Ectodermal cell (in vitro differentiated cells): ENCODE measurements around the gene NPPC.

Experiments used
- H3K27ac ChIP-seq: 2 replicates; pipeline ENCODE4 v1.7.0; 2013; ENCODE audit warnings: mild to moderate bottlenecking, low read depth, low read length; ENCODE audit not compliant: insufficient read depth, poor library complexity, severe bottlenecking
- H3K27me3 ChIP-seq: 2 replicates; pipeline ENCODE4 v1.7.0; 2013; ENCODE audit warnings: mild to moderate bottlenecking, low read length; ENCODE audit not compliant: insufficient read depth, control insufficient read depth, poor library complexity, severe bottlenecking
- H3K36me3 ChIP-seq: one replicate; pipeline ENCODE4 v1.7.0; 2013; ENCODE audit warnings: low read length; ENCODE audit not compliant: control insufficient read depth, insufficient read depth
- H3K4me1 ChIP-seq: one replicate; pipeline ENCODE4 v1.7.0; 2013; ENCODE audit warnings: low read length; ENCODE audit not compliant: control insufficient read depth, insufficient read depth
- H3K4me3 ChIP-seq: 2 replicates; pipeline ENCODE4 v1.7.0; 2013; ENCODE audit warnings: low read depth, low read length, control low read depth; ENCODE audit not compliant: insufficient read depth
- H3K9me3 ChIP-seq: 2 replicates; pipeline ENCODE4 v1.7.0; 2013; ENCODE audit warnings: mild to moderate bottlenecking, low read length, moderate library complexity; ENCODE audit not compliant: control insufficient read depth
- WGBS, 2 experiments: methylation state at CpG; one replicate each; pipeline ENCODE4 v1.1.7; 2013; ENCODE audit warnings: missing lambda C conversion rate in 2 of 2; 5-methylcytosine and 5-hydroxymethylcytosine counted together

Gene NPPC

GRCh38 chr2:231929961-231930592 lies 3.9 kb upstream of the NPPC start:
- Histone ChIP-seq H3K27me3 (peaks cover 44% of the 10 kb centered on the region), H3K27ac (no peak overlapping the region), H3K36me3 (no peaks in the 10 kb centered on the region), H3K4me1 (peaks cover 15% of the 10 kb centered on the region), H3K4me3 (no peak overlapping the region), H3K9me3 (no peaks in the 10 kb centered on the region)
- 54% methylated on average over 11 of the region's 11 CpGs for WGBS, 2 experiments

GRCh38 chr2:231928901-231929725 lies 2.9 kb upstream of the NPPC start:
- Histone ChIP-seq H3K27ac (no peak overlapping the region), H3K36me3 (no peaks in the 10 kb centered on the region), H3K27me3 (peaks cover 54% of the 10 kb centered on the region), H3K9me3 (no peaks in the 10 kb centered on the region), H3K4me1 (peaks cover 15% of the 10 kb centered on the region), H3K4me3 (no peak overlapping the region)
- 78 to 81% methylated on average over 11 of the region's 11 CpGs for WGBS, 2 experiments

- H3K27ac ChIP-seq = no peak overlapping the region
- H3K4me3 ChIP-seq = no peak overlapping the region
- WGBS, 2 experiments = 74 to 77% methylated on average over 5 of the region's 5 CpGs
- peaks cover 15% of the 10 kb centered on the region for H3K4me1 ChIP-seq
- H3K27me3 ChIP-seq = peaks cover 60% of the 10 kb centered on the region
- H3K36me3 ChIP-seq = no peaks in the 10 kb centered on the region
- H3K9me3 ChIP-seq = no peaks in the 10 kb centered on the region
Measured at GRCh38 chr2:231928481-231928880, 2.3 kb upstream of the NPPC start.

GRCh38 chr2:231927566-231927890 lies 1.3 kb upstream of the NPPC start:
- no peak overlapping the region for H3K4me3 ChIP-seq
- no peak overlapping the region for H3K27ac ChIP-seq
- 72 to 74% methylated on average over 10 of the region's 10 CpGs for WGBS, 2 experiments
- H3K4me1 ChIP-seq = peaks cover 15% of the 10 kb centered on the region
- H3K27me3 ChIP-seq = peaks cover 70% of the 10 kb centered on the region
- no peaks in the 10 kb centered on the region for H3K36me3 ChIP-seq
- H3K9me3 ChIP-seq = no peaks in the 10 kb centered on the region

GRCh38 chr2:231926761-231927565 lies 767 bp upstream of the NPPC start:
- Histone ChIP-seq H3K27ac (no peak overlapping the region), H3K27me3 (peaks cover 72% of the 10 kb centered on the region), H3K36me3 (no peaks in the 10 kb centered on the region), H3K4me3 (peak overlapping the region; percentile 40), H3K4me1 (peaks cover 15% of the 10 kb centered on the region), H3K9me3 (no peaks in the 10 kb centered on the region)
- 23% methylated on average over 51 of the region's 51 CpGs for WGBS, 2 experiments

- H3K4me1 ChIP-seq = peaks cover 15% of the 10 kb centered on the region
- H3K36me3 ChIP-seq = no peaks in the 10 kb centered on the region
- H3K27me3 ChIP-seq = peaks cover 77% of the 10 kb centered on the region
- no peak overlapping the region for H3K27ac ChIP-seq
- peak overlapping the region; percentile 40 for H3K4me3 ChIP-seq
- no peaks in the 10 kb centered on the region for H3K9me3 ChIP-seq
- WGBS, 2 experiments = 1 to 2% methylated on average over 96 of the region's 96 CpGs
Measured at GRCh38 chr2:231925303-231926179, 655 bp downstream of the NPPC start.

GRCh38 chr2:231924889-231925275 lies 1.3 kb downstream of the NPPC start:
- Histone ChIP-seq H3K27me3 (peaks cover 77% of the 10 kb centered on the region), H3K27ac (no peak overlapping the region), H3K4me3 (peak overlapping the region; percentile 40), H3K36me3 (no peaks in the 10 kb centered on the region), H3K9me3 (no peaks in the 10 kb centered on the region), H3K4me1 (peaks cover 10% of the 10 kb centered on the region)
- whole genome bisulfite sequencing, 2 experiments = 40 to 45% methylated on average over 8 of the region's 8 CpGs

- peaks cover 74% of the 10 kb centered on the region for H3K27me3 ChIP-seq
- 79 to 80% methylated on average over 24 of the region's 24 CpGs for WGBS, 2 experiments
- no peak overlapping the region for H3K27ac ChIP-seq
- H3K9me3 ChIP-seq = no peaks in the 10 kb centered on the region
- H3K4me3 ChIP-seq = no peak overlapping the region
- no peaks in the 10 kb centered on the region for H3K36me3 ChIP-seq
- peaks cover 10% of the 10 kb centered on the region for H3K4me1 ChIP-seq
Measured at GRCh38 chr2:231923951-231924888, 2.0 kb downstream of the NPPC start.

- Histone ChIP-seq H3K36me3 (no peaks in the 10 kb centered on the region), H3K4me3 (no peak overlapping the region), H3K27me3 (peaks cover 62% of the 10 kb centered on the region), H3K4me1 (peaks cover 10% of the 10 kb centered on the region), H3K9me3 (no peaks in the 10 kb centered on the region), H3K27ac (no peak overlapping the region)
- 80 to 88% methylated on average over 3 of the region's 3 CpGs for WGBS, 2 experiments
Measured at GRCh38 chr2:231923010-231923344, 3.2 kb downstream of the NPPC start.
